HG02642 (cell line): ENCODE measurements around the gene SPTLC1.

ENCODE experiments used
- ATAC-seq: cut with Tn5 transposase; IDR thresholded peaks from one replicate; pipeline ENCODE4 v1.9.1; 2021; ENCODE audit warnings: mild to moderate bottlenecking; ENCODE audit not compliant: unreplicated experiment, poor library complexity

SPTLC1 gene

DNA sequence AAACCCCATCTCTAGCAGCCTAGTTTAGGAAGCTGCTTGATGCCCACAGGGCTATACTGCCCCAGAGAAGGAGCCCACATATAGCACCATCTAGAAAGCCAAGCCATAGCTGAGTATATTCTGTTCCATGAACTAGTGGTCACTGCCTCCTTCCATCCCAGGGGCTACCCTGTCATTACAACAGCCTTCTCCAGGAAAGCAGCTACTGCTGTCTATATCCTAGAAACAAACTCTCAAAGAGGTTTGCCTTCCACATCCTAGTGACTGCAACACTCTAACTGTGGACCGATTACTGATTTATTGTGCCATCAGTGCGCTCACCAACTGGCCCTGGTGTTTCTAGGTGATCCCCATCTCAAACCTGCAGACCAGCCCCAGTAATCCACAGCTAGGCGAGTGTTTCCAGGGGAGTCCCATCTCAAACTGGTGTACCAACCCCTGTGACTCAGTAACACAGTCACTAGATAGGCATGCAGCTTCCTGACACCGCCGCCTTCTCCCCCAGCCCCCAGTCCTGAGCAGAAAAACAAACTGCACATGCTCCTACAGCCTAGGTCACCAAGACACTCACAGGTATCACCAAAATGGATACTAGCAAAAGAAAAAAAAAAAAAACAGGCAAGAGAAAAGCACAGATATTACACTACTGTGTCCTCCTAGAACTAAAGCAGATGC lies 14.8 kb downstream of the SPTLC1 start:
- no peak for ATAC-seq

DNA sequence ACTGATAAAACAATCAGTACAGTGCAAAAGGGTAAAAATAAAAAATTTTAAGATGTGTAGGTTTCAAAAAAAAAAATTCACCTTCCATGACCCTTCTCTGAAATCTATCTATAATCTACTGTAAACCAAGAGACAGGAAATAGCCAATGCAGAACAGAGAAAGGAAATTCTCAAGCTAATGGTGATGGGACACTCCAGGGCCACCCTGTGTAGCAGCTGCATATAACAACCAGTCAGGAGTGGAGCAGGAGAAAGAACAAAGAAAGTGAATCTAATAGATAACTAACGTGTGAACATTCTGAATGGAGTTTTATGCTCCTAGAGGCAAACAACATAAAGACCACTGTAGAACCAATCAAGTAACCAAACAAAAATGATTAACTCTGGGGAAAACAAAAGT lies 16.6 kb downstream of the SPTLC1 start:
- peak; percentile 57 for ATAC-seq

DNA sequence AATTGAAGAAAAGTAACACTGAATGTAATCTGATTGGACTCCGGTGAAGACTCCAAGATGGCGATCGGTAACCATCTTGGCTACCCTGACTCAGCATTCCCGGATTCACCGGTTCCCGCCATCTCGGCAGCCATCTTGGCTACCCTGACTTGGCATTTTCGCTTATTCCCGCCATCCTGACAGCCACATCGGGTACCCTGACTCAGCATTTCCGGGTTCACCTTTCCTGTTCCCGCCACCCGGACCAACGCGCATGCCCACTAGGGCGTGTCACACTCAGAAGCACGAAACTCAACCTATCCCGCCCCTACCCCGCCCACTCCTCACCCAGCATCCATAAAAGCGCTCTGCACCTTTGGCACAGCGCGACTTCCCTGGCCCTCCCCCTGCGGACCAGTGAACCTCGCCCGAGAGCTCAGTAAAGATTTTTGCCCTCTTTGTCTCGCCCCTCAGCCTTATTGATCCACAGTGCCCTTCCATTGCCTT lies 17.2 kb downstream of the SPTLC1 start:
- no peak for ATAC-seq

DNA sequence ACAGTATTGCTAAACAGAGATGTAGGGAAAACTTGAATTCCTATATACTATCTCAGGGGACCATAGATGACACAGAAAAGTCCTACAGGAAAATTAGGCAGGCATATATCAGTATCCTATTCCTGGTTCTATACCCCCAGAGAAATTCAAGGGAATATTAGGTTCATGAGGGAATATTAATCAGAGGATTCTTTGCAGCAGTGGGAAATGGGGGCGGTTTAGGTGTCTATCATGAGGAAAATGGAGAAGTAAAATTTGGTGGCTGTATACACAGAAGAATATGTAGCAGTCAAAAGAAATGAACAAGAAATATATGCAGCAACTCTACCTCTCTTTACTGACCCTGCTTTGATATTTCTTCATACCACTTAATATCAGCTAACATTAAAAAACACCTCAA lies 20.0 kb downstream of the SPTLC1 start:
- ATAC-seq, result no peak

DNA sequence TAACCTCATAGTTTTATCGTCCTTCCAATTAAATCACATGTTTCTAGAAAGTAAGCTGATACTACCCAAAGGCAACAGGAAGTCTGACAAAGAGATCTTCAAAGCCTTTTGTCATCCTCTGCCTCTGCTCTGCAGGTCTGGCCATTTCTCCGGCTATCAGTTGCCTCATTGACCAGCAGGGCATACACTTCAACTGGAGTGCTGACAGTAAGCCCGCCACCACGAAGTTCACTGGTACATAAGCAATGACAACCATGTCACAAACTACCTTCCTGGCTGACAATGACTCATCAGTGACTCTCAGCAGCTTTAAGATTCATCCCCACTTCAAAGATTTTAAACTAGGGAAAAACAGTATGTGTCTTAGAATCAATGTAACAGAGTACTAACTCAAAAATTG lies 20.6 kb downstream of the SPTLC1 start:
- no peak for ATAC-seq

DNA sequence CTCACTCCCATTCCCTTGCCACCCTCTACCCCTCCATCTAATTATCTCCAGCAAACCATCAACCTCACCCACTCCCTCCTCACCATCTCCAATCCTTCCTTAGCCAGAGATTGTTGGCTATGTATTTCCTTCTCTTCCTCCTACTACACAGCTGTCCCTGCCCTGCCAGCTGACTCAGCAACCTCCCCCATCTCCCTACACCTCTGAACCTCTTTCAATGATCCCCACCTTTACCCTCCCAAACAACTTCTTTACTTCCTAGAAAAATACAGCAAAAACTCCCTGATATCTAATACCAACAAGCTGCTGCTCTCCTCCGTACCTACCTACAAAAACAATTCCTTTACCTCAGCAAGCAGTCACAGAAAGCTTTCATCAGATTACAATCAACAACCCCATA lies 37.3 kb downstream of the SPTLC1 start:
- ATAC-seq, result no peak

DNA sequence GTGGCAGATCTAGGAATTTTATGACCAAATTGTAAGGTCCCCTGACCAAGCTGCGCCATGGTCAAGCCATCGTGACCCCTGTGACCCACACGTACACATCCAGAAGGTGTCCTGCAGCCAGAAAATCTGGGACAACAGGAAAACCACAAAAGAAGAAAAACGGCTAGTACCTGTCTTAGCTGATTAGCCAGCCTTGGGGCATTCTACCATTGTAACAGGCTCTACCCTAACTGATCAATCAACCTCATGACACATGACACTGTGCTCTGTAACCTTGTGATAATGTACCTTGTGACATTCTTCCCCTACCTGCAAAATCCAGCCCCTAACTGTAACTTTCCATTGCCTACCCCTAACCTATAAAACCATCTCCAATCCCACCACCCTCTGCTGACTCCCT lies 43.6 kb downstream of the SPTLC1 start:
- ATAC-seq, result no peak

DNA sequence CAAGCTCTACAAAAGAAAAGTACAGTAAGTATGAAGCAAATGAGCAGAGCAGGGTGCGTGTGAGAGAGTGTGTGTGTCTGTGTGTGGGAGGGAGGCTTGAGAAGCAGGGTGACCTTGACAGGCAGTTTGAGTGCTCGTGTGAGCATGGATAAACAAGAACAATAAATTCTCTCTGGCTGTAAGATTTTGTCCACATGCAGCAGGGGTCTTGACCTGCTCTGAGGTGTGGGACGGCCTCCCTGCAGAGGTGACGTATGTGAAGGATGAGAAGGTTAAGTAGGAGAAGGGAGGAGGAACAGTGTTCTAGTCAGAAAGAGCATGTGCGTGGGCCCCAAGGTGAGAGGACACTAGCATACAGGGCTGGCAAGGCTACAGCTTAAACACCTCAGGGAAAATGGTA lies 49.0 kb downstream of the SPTLC1 start:
- no peak for ATAC-seq

DNA sequence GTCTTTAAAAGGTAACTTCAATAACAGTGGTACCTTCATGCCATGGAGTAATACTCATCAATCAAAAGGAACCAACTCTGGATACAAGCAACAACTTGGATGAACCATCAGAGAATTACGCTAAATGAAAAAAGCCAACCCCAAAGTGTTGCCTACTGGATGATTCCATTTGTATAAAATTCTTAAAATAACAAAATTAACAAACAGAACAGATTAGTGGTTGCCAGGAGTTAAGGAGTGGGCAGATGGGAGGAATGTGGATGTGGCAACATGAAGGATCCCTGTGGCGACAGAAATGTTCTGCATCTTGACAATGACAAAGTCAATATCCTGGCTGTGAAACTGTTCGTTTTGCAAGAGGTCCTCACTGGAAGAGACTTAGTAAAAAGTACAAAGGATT lies 50.5 kb downstream of the SPTLC1 start:
- ATAC-seq, result no peak

DNA sequence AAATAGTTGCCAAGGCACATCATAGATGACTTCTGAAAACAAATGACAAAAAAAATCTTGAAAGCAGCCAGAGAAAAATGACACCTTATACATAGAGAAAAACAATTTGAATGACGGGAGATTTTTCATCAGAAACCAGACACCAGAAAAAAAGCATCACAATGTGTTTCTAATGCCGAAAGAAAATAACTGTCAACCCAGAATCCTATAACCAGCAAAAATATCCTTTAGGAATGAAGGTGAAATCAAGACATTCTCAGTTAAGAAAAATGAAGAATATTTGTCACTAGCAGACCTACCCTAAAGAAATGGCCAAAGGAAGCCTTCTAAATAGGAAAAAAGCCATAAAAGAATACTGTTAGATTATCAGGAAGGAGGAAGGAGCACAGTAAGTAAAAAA lies 54.0 kb downstream of the SPTLC1 start:
- no peak for ATAC-seq

DNA sequence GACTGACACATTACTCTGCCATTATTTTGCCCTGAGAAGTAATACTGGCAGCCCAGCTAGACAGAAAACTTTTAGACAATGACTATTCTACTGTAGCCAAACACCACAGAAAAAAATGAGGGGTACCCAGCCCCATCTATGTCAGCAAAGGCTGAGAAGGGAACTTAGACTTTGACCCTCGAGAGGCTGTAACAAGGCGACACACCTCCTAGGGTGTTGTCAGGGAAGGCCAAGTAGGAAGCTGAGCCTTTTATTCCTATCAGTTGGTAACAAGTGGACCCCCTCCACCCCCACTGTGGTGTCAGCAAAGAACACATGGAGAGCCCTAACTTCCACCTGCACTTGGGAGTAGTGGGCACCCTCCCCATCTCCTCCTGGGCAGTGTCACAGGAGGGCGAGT lies 55.6 kb downstream of the SPTLC1 start:
- no peak for ATAC-seq

DNA sequence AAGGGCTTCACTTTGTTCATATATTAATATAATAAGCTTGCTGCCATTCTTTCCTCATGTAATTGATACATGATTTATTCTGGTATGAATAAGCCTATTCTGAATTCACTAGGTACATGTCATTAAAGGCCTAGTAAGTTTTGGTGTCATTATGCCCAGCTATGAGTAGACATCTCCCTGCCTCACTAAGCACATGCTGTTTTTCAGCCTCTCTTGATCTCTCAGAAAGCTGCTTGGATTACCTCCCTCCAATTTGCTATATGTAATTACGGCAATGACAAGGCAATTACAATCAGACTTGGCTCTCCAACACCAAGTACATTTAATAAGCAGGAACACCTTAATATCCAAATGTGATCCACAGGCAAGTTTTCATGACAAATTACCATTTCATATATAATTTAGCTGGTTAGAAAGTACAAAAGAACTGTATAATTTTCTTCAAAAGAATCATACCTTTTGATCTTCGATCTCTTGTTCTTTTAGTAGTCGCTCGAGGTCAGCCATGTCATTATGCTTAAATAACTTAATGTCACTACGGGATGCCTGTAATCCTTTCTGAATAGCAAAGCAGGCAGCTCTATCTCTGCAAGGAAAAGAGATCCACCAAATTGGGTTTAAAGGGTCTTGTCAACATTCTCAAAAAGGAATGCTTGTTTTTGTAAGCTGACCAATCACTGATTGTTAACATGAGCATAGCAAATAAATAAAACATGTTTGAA lies 56.3 kb downstream of the SPTLC1 start:
- ATAC-seq, result no peak

DNA sequence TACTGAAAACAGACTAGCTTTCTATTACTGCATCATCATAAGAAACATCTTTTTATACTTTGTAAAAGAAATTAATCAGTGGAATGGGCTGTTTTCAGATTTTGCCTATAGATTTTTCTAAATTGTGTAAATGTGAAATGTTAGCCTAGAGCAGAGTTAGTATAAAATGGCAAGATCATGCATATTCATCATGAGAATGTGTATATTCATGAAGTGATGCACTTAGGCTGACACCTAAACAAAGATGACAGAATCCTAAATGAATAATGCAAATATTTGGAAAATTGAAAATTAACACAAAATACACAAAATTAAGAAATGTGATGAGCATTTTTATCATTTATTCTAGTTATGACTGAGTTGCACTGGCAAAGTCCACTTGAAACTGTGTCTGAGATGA lies 57.2 kb downstream of the SPTLC1 start:
- ATAC-seq, result no peak

DNA sequence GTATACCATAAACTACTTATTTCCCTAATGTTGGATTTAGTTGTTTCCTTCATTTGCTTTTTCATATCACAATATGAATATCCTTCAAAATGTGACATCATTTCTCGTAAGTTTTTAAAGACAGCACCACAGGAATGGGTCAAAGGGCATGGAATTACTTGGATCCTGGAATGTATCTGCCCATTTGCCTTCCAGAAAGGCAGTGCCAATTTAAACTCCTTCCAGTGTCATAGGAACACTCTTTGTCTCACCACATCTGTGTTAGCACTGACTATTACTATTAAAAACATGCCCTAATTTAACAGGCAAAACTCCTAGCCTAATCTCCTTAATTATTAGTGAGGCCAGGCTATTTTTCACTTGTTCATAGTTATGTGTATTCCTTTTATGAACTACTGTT lies 58.0 kb downstream of the SPTLC1 start:
- ATAC-seq, result no peak

DNA sequence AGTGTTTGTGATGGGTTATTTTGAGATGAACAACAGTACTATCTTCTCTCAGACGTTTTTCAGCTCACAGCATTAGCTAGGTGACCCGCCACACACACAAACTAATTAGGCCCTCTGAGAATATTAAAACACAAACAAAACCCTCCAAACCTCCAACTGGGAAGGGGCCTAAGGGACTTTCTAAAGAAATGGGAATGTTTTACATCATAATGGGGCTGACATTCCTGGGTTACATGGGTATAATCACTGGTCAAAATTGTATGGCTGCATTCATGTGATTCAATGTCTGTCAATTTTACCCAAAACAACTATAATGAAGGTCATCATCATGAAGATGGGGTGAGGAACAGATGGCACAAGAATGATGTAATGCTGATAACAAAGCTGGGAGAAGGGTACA lies 59.6 kb downstream of the SPTLC1 start:
- ATAC-seq, result no peak

DNA sequence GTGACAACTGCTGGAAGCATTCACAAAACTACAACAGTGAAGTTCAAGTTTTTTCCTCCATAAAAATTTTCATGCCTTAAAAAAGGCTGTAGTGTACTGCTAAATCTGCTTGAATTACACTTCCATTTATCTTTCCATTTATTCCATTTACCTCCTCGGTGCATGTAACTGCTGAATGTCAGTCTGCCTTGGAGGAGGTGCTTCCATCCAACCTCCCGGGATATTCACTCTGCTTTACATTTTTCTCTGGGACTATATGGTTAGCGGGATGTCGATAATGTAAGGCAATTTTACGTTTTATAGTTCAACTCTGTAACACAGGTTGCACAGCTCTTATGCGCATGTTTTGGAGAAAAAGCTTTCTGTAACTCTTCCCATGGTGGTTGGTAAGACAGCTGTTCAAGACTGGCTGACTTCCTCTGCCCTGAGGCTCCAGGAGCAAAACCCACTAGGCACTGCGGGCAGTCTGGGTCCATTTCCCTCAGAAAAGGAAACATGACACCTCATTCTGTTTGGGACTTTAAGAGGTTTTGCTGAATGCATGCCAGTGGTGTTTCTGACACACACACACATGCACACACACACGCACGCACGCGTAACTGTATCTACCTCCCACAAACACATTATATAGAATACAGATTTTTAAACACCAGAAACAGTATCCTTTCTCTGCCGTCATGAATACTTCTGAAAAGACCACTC lies 66.1 kb downstream of the SPTLC1 start:
- no peak for ATAC-seq

DNA sequence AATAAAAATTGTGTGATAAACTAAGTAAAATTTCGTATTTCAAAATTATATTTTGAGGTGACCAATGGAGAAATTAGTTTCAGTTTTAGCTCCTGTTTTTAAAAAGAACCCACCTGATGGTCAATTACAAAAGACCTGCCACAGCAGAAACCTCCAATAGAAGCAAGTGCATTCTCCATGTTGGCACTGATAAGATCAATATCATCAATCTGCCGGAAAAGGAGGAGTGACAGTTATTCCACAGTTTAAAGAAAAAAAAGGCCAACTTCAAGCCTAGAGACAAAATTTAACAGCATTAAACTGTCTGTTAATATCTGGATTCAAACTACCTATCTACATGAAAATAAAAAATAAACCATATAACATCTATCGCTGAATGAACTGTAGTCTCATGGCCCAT lies 67.7 kb downstream of the SPTLC1 start:
- ATAC-seq, result no peak

DNA sequence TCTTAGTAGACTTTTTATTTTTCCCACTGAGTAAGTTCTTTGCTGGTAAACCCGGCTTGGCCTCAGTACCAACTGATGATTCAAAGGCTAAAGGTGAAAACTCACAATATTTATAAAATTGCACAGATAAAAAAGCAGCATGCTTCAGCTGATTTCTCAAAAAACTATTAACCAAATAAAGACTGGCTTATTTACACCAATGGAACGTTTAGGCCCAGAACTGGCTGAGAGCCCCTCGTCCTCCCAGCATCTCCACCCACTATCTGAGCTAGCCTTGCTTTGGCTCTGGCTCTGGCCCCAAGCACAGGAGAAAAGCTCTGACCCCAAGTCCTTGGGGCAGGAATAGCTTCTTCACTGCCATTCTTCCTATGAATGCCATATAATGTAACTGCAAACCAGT lies 68.5 kb downstream of the SPTLC1 start:
- no peak for ATAC-seq

DNA sequence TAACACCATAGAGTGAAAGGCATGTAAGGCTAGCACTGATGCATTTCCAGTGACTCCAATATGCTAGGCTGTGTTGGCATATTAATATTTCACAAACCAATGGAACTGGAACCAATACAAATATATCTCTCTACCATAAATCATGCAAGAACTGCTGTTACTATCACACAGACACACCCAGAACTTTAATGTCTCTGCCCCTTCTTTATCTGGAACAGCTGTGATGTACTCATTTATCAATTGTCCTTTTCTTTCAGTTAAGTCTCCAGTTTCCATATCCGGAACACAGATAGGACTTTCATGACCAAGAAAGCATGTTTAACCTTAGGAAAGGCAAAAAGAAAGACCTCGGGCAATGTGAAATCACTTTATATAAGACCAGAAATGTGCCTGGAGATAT lies 70.3 kb downstream of the SPTLC1 start:
- ATAC-seq, result no peak

DNA sequence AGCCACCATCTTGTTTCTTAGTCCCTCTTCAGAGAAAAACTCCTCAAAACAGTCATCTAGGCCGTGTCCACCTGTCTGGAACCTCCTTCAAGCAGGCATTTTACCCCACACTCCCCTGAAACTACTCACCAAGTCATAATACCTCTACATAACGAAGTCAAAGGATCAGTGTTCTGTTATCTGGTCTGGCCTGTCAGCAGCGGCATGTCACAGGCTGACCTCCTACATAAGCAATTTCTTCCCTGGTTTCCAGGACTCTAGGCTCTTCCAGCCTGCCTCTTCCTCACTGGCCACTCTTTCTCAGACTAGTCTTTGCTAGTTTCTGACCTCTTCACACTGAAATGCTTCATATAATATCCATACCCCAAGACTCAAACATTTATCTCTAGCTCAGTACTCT lies 72.2 kb downstream of the SPTLC1 start:
- ATAC-seq, result no peak

DNA sequence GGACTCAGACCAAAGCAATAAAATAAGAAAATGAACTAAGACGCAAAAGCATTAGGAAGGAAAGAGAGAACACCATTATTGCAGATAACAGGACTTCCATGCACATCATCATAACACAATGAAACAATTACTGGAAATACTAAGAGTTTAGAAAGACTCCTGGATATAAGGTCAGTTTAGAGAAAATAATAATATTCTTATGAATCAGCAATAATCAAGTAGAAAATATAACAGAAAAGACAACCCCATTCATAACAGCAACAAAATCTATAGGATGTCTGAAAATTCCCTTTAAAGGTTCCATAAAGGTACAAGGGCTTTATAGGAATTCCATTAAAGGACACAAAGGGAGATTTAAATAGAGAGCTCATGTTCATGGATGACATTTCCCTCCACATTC lies 73.0 kb downstream of the SPTLC1 start:
- no peak for ATAC-seq

DNA sequence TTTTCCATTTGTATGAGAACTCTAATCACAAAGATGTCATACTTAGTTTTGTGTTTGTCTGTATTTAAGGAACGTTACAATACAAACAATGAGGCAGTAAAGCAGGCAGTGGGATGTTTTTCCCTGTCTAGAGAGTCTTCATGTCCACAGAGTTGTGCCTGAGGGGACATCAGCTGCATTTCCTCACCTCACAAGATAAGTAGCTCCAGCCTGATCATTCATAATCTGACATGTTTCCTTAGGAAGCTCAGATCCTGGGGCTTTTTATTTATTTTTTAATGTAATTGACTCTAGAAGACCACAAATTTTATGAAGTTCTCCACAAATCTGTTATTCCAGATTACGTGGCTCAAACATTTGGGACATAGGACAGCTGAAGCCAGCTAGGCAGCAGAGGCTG lies 78.5 kb downstream of the SPTLC1 start:
- ATAC-seq, result no peak
